BLaER1 (cell line): ENCODE results near the gene STXBP6.
"Not testable (repeated sequence)": the region's sequence is repeated elsewhere in the genome, so short reads cannot be mapped to it uniquely, and the experiment has no call there.

Experiments
- H3K27ac ChIP-seq: shearing (Covaris generic); formaldehyde crosslinking; 2 replicates; pipeline ENCODE4 v1.8.1; 2022
- H3K27me3 ChIP-seq: shearing (Covaris generic); formaldehyde crosslinking; 2 replicates; pipeline ENCODE4 v1.8.1; 2022
- H3K36me3 ChIP-seq: shearing (Covaris generic); formaldehyde crosslinking; 2 replicates; pipeline ENCODE4 v1.8.1; 2022
- H3K4me1 ChIP-seq: shearing (Covaris generic); formaldehyde crosslinking; 2 replicates; pipeline ENCODE4 v1.8.1; 2022
- H3K4me2 ChIP-seq: shearing (Covaris generic); formaldehyde crosslinking; 2 replicates; pipeline ENCODE4 v1.8.1; 2022
- H3K4me3 ChIP-seq: shearing (Covaris generic); formaldehyde crosslinking; 2 replicates; pipeline ENCODE4 v1.8.1; 2022
- H3K9ac ChIP-seq: shearing (Covaris generic); formaldehyde crosslinking; 2 replicates; pipeline ENCODE4 v1.8.1; 2022
- H3K9me3 ChIP-seq: shearing (Covaris generic); formaldehyde crosslinking; 2 replicates; pipeline ENCODE4 v1.8.1; 2022
- H4K20me1 ChIP-seq: shearing (Covaris generic); formaldehyde crosslinking; 2 replicates; pipeline ENCODE4 v1.8.1; 2022
- Cebpa-rat ChIP-seq: shearing (Covaris generic); IDR thresholded peaks from 2 replicates; pipeline ENCODE4 v1.8.1; 2022

Gene STXBP6

DNA sequence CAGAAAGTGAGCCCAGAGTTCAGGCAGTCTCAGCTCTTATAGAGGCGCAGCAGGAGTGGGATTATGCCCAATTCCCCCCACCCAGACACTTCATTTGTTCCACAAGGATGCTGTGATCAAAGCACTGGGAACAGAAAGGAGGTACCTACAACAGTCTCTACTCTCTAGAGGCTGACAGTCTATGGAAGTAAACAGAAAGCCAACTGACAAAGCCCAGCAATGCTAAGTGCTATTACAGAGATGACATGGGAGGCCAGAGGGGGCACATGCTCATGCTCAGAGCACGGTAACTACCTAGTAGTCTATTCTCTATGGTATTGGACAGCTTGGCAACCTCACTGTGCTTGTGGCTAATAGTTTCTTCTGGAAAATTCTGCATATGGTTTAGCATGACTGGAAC, 85.9 kb downstream of the STXBP6 start:
- H3K9me3 ChIP-seq, result no peaks in the 10 kb centered on the region
- no peak overlapping the region for H3K27ac ChIP-seq
- no peaks in the 10 kb centered on the region for H3K4me1 ChIP-seq
- no peak for TF ChIP-seq Cebpa-rat
- no peak overlapping the region for H3K4me2 ChIP-seq
- H3K4me3 ChIP-seq, result no peak overlapping the region
- H4K20me1 ChIP-seq, result no peaks in the 10 kb centered on the region
- no peaks in the 10 kb centered on the region for H3K27me3 ChIP-seq
- H3K36me3 ChIP-seq, result no peaks in the 10 kb centered on the region
- no peak overlapping the region for H3K9ac ChIP-seq

- not testable (repeated sequence) for H3K4me3 ChIP-seq, H3K9ac ChIP-seq, H3K9me3 ChIP-seq, H3K27me3 ChIP-seq, H3K4me2 ChIP-seq, H3K36me3 ChIP-seq, H4K20me1 ChIP-seq, H3K4me1 ChIP-seq, H3K27ac ChIP-seq
These were observed 87.8 kb downstream of the STXBP6 start for GRCh38 chr14:24962118-24962517.

DNA sequence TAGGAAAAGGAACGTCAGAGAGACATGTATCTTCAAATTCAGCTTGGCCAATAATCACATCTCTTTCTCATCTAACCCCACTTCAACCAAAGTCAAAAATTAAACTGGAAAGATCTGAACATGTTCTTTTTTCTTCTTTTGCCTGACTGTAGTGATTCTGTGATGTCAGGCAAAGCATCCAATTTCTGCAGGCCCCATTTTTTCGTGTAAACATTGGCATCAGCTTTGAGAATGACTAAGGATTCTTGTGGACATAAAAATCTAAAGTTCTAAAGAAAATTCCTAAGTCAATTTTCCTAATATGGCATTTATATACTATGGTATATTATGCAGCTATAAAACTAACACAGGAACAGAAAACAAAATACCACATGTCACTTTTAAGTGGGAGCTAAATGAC, 89.1 kb downstream of the STXBP6 start:
- H3K4me1 ChIP-seq, result no peaks in the 10 kb centered on the region
- H3K4me2 ChIP-seq, result no peak overlapping the region
- no peak for TF ChIP-seq Cebpa-rat
- no peaks in the 10 kb centered on the region for H4K20me1 ChIP-seq
- no peak overlapping the region for H3K9ac ChIP-seq
- H3K9me3 ChIP-seq, result no peaks in the 10 kb centered on the region
- no peaks in the 10 kb centered on the region for H3K27me3 ChIP-seq
- no peak overlapping the region for H3K27ac ChIP-seq
- no peaks in the 10 kb centered on the region for H3K36me3 ChIP-seq
- H3K4me3 ChIP-seq, result no peak overlapping the region

DNA sequence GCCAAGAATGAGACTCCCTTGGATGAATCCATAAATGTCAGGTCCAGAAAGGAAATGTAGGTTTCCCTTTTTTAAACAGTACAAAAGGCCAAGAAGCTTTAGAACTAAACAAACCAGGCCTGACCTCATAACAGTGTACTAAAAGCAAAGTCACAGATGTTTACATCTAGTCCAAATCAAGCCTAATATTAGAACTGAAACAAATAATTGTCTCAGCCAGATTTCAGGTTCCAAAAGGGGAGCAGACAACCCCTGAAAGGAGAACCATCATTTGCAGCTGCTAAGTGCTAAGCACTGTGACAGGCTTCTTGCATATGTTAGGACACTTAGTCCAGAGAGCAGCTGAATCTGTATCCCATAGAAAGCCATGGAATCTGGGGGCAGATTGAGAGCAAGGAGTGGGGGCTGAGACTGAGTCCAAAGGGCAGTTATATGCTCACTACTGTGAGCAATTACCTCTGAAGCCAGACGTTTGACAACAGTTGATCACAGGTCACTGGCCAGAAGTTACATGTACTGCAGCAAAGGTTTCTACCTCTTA, 90.1 kb downstream of the STXBP6 start:
- no peaks in the 10 kb centered on the region for H4K20me1 ChIP-seq
- no peak for TF ChIP-seq Cebpa-rat
- H3K36me3 ChIP-seq, result no peaks in the 10 kb centered on the region
- no peak overlapping the region for H3K9ac ChIP-seq
- H3K27ac ChIP-seq, result no peak overlapping the region
- no peak overlapping the region for H3K4me3 ChIP-seq
- H3K27me3 ChIP-seq, result no peaks in the 10 kb centered on the region; the same call in 1 of the 2 replicates
- no peaks in the 10 kb centered on the region for H3K9me3 ChIP-seq
- H3K4me1 ChIP-seq, result no peaks in the 10 kb centered on the region
- H3K4me2 ChIP-seq, result no peak overlapping the region

DNA sequence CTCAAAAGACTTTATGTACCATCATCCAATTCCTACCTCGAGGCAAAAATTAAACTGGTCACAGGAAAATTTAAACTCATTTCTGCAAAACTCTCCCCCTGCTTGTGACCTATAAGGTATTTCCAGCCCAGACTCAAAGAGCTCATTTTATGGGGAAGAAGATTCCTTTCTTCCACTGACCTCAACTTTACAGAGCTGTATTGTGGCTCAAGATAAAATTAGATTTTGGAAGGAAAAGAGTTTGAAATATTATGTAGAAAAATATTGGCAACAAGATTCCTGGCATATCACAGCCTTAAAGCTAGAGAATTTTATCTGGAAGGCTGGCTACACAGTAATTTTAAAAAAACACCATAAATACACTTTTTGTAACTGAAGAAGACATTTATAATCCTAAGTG, 91.7 kb downstream of the STXBP6 start:
- Histone ChIP-seq H3K27ac (no peak overlapping the region), H3K36me3 (no peaks in the 10 kb centered on the region), H3K9ac (no peak overlapping the region), H4K20me1 (no peaks in the 10 kb centered on the region), H3K9me3 (no peaks in the 10 kb centered on the region), H3K27me3 (no peaks in the 10 kb centered on the region; the same call in 1 of the 2 replicates), H3K4me2 (no peak overlapping the region), H3K4me3 (no peak overlapping the region), H3K4me1 (no peaks in the 10 kb centered on the region)
- TF ChIP-seq Cebpa-rat, result no peak

DNA sequence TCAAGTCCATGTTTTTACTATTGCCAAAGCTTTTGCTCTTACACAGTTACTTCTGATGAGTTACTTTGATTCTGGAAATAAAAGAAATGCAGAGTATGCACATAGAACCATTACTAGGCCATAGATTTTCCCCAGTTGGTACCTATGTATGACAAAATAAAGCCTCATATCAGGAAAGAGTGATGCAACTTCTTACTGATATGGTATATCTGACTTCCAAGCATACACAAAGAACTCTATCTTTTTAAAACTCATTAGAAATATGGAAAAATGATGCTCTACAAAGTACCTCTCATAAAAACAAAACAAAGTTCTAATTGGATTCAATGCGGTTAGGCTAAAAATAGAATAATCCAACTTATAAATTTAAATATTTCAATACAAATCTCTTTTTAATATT, 92.1 kb downstream of the STXBP6 start:
- Histone ChIP-seq H3K4me3 (no peak overlapping the region), H3K36me3 (no peaks in the 10 kb centered on the region), H3K9me3 (no peaks in the 10 kb centered on the region), H3K4me2 (no peak overlapping the region), H3K27me3 (no peaks in the 10 kb centered on the region; the same call in 1 of the 2 replicates), H3K4me1 (no peaks in the 10 kb centered on the region), H3K9ac (no peak overlapping the region), H4K20me1 (no peaks in the 10 kb centered on the region), H3K27ac (no peak overlapping the region)
- TF ChIP-seq Cebpa-rat, result no peak

DNA sequence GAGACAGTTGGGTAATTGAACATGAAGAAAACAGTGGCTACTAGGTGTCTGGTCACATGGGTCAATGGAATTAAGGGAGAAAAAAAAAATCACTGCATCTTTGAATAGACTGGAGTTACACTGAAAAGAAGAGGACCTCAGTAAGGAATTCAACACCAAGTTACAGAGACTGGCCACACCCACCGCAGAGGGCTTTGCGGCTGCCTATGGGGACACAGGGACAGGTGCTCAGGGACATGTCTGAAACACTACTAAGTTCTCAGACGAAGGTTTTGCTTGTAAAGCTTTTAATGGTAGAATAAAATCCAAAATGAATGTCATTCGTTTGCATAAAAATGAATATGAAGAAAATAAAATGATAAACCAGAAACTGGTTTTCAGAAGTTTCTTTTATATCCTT, 93.8 kb downstream of the STXBP6 start:
- Histone ChIP-seq H3K27ac (no peak overlapping the region), H3K4me2 (no peak overlapping the region), H3K9me3 (no peaks in the 10 kb centered on the region), H3K27me3 (no peaks in the 10 kb centered on the region; the same call in 1 of the 2 replicates), H3K4me1 (no peaks in the 10 kb centered on the region), H3K9ac (no peak overlapping the region), H3K36me3 (no peaks in the 10 kb centered on the region), H3K4me3 (no peak overlapping the region), H4K20me1 (no peaks in the 10 kb centered on the region)
- no peak for TF ChIP-seq Cebpa-rat

- no peak for TF ChIP-seq Cebpa-rat
- no peak overlapping the region for H3K4me2 ChIP-seq
These were observed 95.3 kb downstream of the STXBP6 start for GRCh38 chr14:24954700-24955037.

DNA sequence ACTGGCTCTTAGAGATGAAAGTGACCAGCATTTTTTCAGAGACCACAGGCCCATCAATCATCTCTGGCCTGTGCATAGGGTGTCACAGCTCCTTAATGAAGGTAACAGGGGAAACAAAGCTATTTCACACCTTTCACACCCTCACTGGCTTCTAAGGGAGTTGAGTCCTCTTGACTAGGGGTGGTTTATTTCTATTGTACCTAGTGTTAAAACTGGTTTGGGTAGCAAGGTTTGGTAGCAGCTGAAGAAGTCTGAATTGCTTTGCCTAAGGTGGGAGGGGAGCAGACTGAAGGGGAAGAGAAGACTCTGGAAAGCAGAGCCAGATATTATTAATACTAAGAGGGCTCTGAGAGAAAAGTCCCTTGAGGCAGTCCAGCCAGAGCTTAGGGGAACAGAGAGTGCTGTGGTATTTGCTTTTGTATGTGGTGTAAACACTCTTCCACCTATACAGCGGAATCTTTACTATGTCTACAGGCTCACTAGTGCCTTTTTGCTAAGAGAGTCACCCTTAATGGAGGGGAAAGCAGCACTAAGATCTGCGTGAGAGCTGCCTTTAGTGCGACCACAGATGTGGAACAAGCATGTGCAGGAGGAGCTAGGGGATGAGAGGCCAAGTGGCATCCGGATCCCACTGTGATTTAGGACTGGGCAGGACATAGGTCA, 95.8 kb downstream of the STXBP6 start:
- no peaks in the 10 kb centered on the region for H4K20me1 ChIP-seq
- H3K4me1 ChIP-seq, result no peaks in the 10 kb centered on the region
- H3K9ac ChIP-seq, result no peak overlapping the region
- TF ChIP-seq Cebpa-rat, result no peak
- H3K9me3 ChIP-seq, result no peaks in the 10 kb centered on the region
- no peaks in the 10 kb centered on the region; the same call in 1 of the 2 replicates for H3K27me3 ChIP-seq
- H3K36me3 ChIP-seq, result no peaks in the 10 kb centered on the region
- H3K4me3 ChIP-seq, result no peak overlapping the region
- H3K4me2 ChIP-seq, result no peak overlapping the region
- no peak overlapping the region for H3K27ac ChIP-seq

More at GRCh38 chr14:24954700-24955037, 95.3 kb downstream of the STXBP6 start:
- no peak overlapping the region for H3K27ac ChIP-seq
- H3K4me3 ChIP-seq, result no peak overlapping the region
- no peaks in the 10 kb centered on the region for H3K4me1 ChIP-seq
- no peak overlapping the region for H3K9ac ChIP-seq
- H3K27me3 ChIP-seq, result no peaks in the 10 kb centered on the region; the same call in 1 of the 2 replicates
- no peaks in the 10 kb centered on the region for H3K36me3 ChIP-seq
- no peaks in the 10 kb centered on the region for H4K20me1 ChIP-seq
- H3K9me3 ChIP-seq, result no peaks in the 10 kb centered on the region

- Histone ChIP-seq H3K27me3 (no peaks in the 10 kb centered on the region; the same call in 1 of the 2 replicates), H3K4me1 (no peaks in the 10 kb centered on the region), H3K4me3 (no peak overlapping the region), H4K20me1 (no peaks in the 10 kb centered on the region), H3K27ac (no peak overlapping the region), H3K4me2 (no peak overlapping the region), H3K9ac (no peak overlapping the region), H3K9me3 (no peaks in the 10 kb centered on the region), H3K36me3 (no peaks in the 10 kb centered on the region)
- TF ChIP-seq Cebpa-rat, result no peak
These were observed 96.9 kb downstream of the STXBP6 start for GRCh38 chr14:24952851-24953666.
